Measurements from ENCODE around the gene TNIP2.
A peak's percentile ranks its signal among the peaks of the same experiment; 100 is the strongest.

The TNIP2 gene

DNA sequence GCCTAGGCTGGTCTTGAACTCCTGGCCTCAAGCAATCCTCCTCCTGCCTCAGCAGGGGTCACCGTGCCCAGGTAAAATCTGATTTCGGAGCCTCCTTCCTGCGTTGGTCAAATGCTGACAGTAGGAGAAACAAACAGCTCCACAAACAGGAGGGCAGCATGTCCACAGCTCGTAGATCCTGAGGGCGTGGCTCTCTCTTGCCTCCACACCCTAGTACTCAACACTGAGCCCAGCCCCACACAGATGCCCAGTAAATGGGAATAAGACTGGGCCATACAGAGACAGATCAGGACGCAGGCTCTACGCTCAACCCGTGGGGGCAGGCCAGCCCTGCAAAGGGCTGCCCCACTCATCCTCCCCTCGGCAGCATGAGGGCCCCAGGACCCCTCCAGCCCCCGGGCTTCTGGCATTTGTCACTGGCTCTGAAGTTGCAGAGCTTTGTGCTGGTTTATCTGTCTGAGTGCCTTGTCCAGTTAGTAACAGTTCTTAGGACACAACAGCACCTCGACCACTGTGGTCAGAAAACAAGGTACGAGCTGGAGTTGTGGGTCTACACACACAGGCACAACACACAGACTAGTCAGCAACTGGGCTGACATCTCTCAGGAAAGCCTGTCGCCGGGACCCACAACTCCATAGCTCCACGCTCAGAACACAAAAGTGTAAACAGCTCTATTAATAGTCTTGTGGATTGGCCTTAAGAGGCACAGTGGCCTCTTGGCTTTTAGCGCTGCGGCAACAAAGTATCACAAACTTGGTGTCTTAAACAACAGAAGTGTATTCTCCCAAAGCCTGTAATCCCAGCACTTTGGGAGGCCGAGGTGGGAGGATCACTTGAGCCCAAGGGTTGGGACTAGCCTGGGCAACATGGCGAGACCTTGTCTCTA is 5.2 kb downstream of the TNIP2 start:
- no peaks in the 10 kb centered on the region for H3K9me2 ChIP-seq (replicated peaks; ENCODE audit: insufficient read depth, low read length)
- peaks cover 20% of the 10 kb centered on the region for H3F3A ChIP-seq (ENCODE audit: insufficient read depth, low read length)
- TF ChIP-seq, protein P1, sequence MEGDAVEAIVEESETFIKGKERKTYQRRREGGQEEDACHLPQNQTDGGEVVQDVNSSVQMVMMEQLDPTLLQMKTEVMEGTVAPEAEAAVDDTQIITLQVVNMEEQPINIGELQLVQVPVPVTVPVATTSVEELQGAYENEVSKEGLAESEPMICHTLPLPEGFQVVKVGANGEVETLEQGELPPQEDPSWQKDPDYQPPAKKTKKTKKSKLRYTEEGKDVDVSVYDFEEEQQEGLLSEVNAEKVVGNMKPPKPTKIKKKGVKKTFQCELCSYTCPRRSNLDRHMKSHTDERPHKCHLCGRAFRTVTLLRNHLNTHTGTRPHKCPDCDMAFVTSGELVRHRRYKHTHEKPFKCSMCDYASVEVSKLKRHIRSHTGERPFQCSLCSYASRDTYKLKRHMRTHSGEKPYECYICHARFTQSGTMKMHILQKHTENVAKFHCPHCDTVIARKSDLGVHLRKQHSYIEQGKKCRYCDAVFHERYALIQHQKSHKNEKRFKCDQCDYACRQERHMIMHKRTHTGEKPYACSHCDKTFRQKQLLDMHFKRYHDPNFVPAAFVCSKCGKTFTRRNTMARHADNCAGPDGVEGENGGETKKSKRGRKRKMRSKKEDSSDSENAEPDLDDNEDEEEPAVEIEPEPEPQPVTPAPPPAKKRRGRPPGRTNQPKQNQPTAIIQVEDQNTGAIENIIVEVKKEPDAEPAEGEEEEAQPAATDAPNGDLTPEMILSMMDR (IDR thresholded peaks at IDR 0.05; ENCODE audit: low read length): no peak
- TF ChIP-seq EZH2phosphoT487 (IDR thresholded peaks at IDR 0.05; ENCODE audit: low read length) (no peak), EZH2 (optimal IDR thresholded peaks at IDR 0.05; ENCODE audit: low read depth, low read length) (no peak)
- H4K20me1 ChIP-seq (ENCODE audit: insufficient read depth, low read length): no peaks in the 10 kb centered on the region
- H3K4me2 ChIP-seq (ENCODE audit: low read depth, low read length): no peak overlapping the region
- H3K4me3 ChIP-seq (ENCODE audit: low read length): no peak overlapping the region
- peaks cover 73% of the 10 kb centered on the region for H3K79me2 ChIP-seq (ENCODE audit: low read length)
- peaks cover 23% of the 10 kb centered on the region for H3K4me1 ChIP-seq (ENCODE audit: low read length)
- no peak overlapping the region for H2AFZ ChIP-seq (ENCODE audit: low read length)
- no peak for DNase-seq
- H3K9ac ChIP-seq (ENCODE audit: low read length): no peak overlapping the region
- no peaks in the 10 kb centered on the region for H3K27me3 ChIP-seq (replicated peaks; ENCODE audit: insufficient read depth, low read length)
- H3K27ac ChIP-seq (ENCODE audit: low read length): no peak overlapping the region
- H3K9me3 ChIP-seq (replicated peaks; ENCODE audit: insufficient read depth, low read length): no peaks in the 10 kb centered on the region
- peaks cover 3% of the 10 kb centered on the region; the same call in 1 of the 2 replicates for H3K36me3 ChIP-seq (replicated peaks; ENCODE audit: insufficient read depth, low read length)

DNA sequence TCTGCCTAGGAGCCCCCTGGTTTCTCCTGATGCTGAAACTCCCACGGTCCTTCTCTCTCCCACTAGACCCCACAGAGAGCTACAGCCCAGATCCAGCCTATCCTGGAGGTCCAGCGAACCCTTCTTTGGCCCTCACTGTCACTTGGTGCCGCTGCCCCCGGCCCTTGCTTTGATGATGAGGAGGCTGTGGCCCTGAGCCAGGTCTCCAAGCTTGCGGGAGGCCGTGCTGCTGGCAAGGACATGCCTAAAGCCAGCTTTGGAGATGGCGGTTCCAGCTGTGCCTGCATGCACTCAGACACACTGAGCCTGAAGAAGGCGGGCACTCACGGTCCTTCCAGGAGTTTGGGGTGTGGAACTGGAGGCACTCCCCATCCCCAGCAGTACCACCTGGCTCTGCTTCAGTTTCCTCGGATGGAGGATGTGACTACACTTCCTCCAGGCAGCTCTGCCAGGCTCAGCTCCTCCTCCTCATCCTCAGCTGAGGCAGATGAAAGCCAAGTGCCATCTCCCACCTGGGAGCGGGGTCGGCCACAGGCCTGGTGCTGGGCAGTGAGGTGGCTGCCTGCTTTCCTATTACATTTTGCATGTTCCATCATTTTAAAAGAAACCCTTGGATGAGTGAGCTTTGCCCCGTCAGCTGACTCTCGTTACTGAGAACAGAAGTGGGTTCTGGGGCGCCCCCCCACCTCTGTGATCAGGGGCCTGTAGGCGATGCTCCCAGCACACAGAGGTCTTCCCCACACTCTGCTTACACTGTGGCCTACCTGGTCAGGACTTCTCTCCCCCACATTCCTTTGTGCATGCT is 9.0 kb downstream of the TNIP2 start:
- Histone ChIP-seq H3K36me3 (replicated peaks; ENCODE audit: insufficient read depth, low read length) (peaks cover 7% of the 10 kb centered on the region; the same call in 1 of the 2 replicates), H3K9me3 (replicated peaks; ENCODE audit: insufficient read depth, low read length) (no peaks in the 10 kb centered on the region), H3K4me1 (ENCODE audit: low read length) (peaks cover 40% of the 10 kb centered on the region), H3K79me2 (ENCODE audit: low read length) (peaks cover 52% of the 10 kb centered on the region), H3K9ac (ENCODE audit: low read length) (peak overlapping the region; percentile 71), H3K9me2 (replicated peaks; ENCODE audit: insufficient read depth, low read length) (no peaks in the 10 kb centered on the region), H3K27me3 (replicated peaks; ENCODE audit: insufficient read depth, low read length) (no peaks in the 10 kb centered on the region), H3K4me2 (ENCODE audit: low read depth, low read length) (peak overlapping the region; percentile 98), H3F3A (ENCODE audit: insufficient read depth, low read length) (peaks cover 32% of the 10 kb centered on the region), H4K20me1 (ENCODE audit: insufficient read depth, low read length) (no peaks in the 10 kb centered on the region), H3K27ac (ENCODE audit: low read length) (peak overlapping the region; percentile 88), H3K4me3 (ENCODE audit: low read length) (peak overlapping the region; percentile 43), H2AFZ (ENCODE audit: low read length) (no peak overlapping the region; the same call in 1 of the 2 replicates)
- TF ChIP-seq EZH2phosphoT487 (IDR thresholded peaks at IDR 0.05; ENCODE audit: low read length): no peak
- no peak for TF ChIP-seq EZH2 (optimal IDR thresholded peaks at IDR 0.05; ENCODE audit: low read depth, low read length)
- TF ChIP-seq, protein P1 (IDR thresholded peaks at IDR 0.05; ENCODE audit: low read length): no peak
- no peak for DNase-seq

DNA sequence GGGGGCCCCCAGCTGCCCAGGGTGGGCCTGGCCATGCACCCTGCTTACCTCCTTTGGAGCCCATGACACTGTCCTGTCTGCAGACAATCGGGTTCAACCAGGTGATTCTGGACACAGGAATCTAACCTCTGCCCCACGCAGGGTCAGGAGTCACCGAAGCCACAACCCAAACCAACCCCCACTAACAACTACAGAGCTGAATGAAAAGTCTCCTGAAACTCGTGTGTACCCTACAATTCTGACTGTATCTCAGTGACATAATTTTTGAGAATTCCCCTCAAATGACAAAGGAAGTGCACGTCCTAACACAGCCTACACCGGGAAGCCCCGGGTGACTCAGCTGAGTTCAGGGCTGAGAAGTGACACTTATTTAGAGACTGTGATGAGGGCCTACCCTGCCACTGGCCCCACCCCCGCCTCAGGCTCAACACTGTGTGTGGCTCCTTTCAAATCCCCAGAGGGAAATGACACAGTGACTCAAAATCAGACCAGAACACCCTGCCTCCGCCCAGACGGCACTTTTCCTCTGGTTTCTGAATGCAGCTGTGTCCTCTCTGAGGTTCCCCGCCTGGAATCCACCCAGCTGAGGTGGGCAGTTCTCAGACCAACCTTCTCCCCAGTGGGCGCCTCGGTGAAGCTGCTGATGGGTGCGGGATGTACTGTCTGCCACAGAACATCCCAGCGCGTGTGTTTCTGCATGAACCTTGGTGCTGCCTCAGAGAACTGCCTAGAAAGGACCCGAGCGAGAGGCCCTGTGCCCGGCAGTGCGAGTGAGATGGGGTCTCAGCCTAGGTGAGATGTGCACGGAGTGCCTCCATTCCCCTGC is 9.9 kb downstream of the TNIP2 start:
- Histone ChIP-seq H2AFZ (ENCODE audit: low read length) (peak overlapping the region; percentile 17; the same call in 1 of the 2 replicates), H3K27ac (ENCODE audit: low read length) (peak overlapping the region; percentile 88), H3K9me2 (replicated peaks; ENCODE audit: insufficient read depth, low read length) (no peaks in the 10 kb centered on the region), H3K4me2 (ENCODE audit: low read depth, low read length) (peak overlapping the region; percentile 98), H3K9ac (ENCODE audit: low read length) (peak overlapping the region; percentile 71), H3K27me3 (replicated peaks; ENCODE audit: insufficient read depth, low read length) (no peaks in the 10 kb centered on the region), H3K4me3 (ENCODE audit: low read length) (peak overlapping the region; percentile 43), H4K20me1 (ENCODE audit: insufficient read depth, low read length) (no peaks in the 10 kb centered on the region), H3F3A (ENCODE audit: insufficient read depth, low read length) (peaks cover 32% of the 10 kb centered on the region), H3K79me2 (ENCODE audit: low read length) (peaks cover 46% of the 10 kb centered on the region), H3K36me3 (replicated peaks; ENCODE audit: insufficient read depth, low read length) (peaks cover 7% of the 10 kb centered on the region; the same call in 1 of the 2 replicates), H3K9me3 (replicated peaks; ENCODE audit: insufficient read depth, low read length) (no peaks in the 10 kb centered on the region), H3K4me1 (ENCODE audit: low read length) (peaks cover 40% of the 10 kb centered on the region)
- peak; percentile 94 for DNase-seq
- TF ChIP-seq EZH2 (optimal IDR thresholded peaks at IDR 0.05; ENCODE audit: low read depth, low read length) (no peak), EZH2phosphoT487 (IDR thresholded peaks at IDR 0.05; ENCODE audit: low read length) (no peak)
- TF ChIP-seq, protein P1 (IDR thresholded peaks at IDR 0.05; ENCODE audit: low read length): no peak

All from MM.1S (cell line).